ENCODE data around the gene EPHA10. TPM values are rescaled to one million over a fixed set of nuclear protein-coding genes. Genes with fewer than 3 reads are reported as not detected.

EPHA10 gene
- total RNA-seq, 1 experiment from 2014 or later: 1.3 TPM

- no peak for TF ChIP-seq E2F1 (CRISPR knock-in tag; IDR thresholded peaks at IDR 0.05)
- TF ChIP-seq PREB (CRISPR knock-in tag; IDR thresholded peaks at IDR 0.05; ENCODE audit: borderline replicate concordance): no peak
- TF ChIP-seq SOX15 (CRISPR knock-in tag; IDR thresholded peaks at IDR 0.05): no peak
- no peak for TF ChIP-seq MLX (CRISPR knock-in tag; IDR thresholded peaks at IDR 0.05)
- no peak for TF ChIP-seq JAZF1 (CRISPR knock-in tag; IDR thresholded peaks at IDR 0.05)
- TF ChIP-seq ZNF138 (CRISPR knock-in tag; conservative IDR thresholded peaks at IDR 0.05): no peak
- TF ChIP-seq CREM (CRISPR knock-in tag; IDR thresholded peaks at IDR 0.05): no peak
- no peak for TF ChIP-seq ETV6 (CRISPR knock-in tag; IDR thresholded peaks at IDR 0.05)
- no peak for TF ChIP-seq HMGA2 (CRISPR knock-in tag; IDR thresholded peaks at IDR 0.05)
- no peak for TF ChIP-seq EMX1 (CRISPR knock-in tag; IDR thresholded peaks at IDR 0.05)
- TF ChIP-seq ZNF281 (CRISPR knock-in tag; IDR thresholded peaks at IDR 0.05): no peak
- no peak for TF ChIP-seq STAT6 (CRISPR knock-in tag; conservative IDR thresholded peaks at IDR 0.05; ENCODE audit: low read depth)
- TF ChIP-seq ZNF671 (CRISPR knock-in tag; IDR thresholded peaks at IDR 0.05): no peak
- TF ChIP-seq TEAD4 (CRISPR knock-in tag; IDR thresholded peaks at IDR 0.05): no peak
These were observed 38.0 kb downstream of the EPHA10 start (continued) for GRCh38 chr1:37726751-37727585.

GRCh38 chr1:37725851-37726613, 38.9 kb downstream of the EPHA10 start:
- ATAC-seq (no peak), DNase-seq (ENCODE audit: low spot score) (no peak)
- H3K27ac Mint-ChIP-seq: no peak overlapping the region
- POLR2A ChIA-PET: no interaction called here
- no peaks in the 10 kb centered on the region for H3K9me3 Mint-ChIP-seq
- peaks cover 7% of the 10 kb centered on the region; the same call in 1 of the 2 replicates for H3K27me3 Mint-ChIP-seq (ENCODE audit: low read depth)
- H3K4me1 Mint-ChIP-seq: peaks cover 6% of the 10 kb centered on the region; the same call in 1 of the 2 replicates
- no peaks in the 10 kb centered on the region for H3K36me3 Mint-ChIP-seq
- TF ChIP-seq GRHL2 (CRISPR knock-in tag; IDR thresholded peaks at IDR 0.05; ENCODE audit: insufficient replicate concordance, severe bottlenecking) (no peak), CREM (CRISPR knock-in tag; IDR thresholded peaks at IDR 0.05) (no peak), STAT6 (CRISPR knock-in tag; conservative IDR thresholded peaks at IDR 0.05; ENCODE audit: low read depth) (no peak), HMGA2 (CRISPR knock-in tag; IDR thresholded peaks at IDR 0.05) (no peak)
- CTCF ChIA-PET: interaction anchor here (0.6 to 1.1 kb wide), 2 partner anchors 40 to 1215 kb away, joined by 3 to 4 read pairs; no protein-coding TSS in a partner anchor
- no peak overlapping the region for H3K4me3 Mint-ChIP-seq

All from WTC11 (cell line).